KMS-11 (cell line): ENCODE measurements around the gene BMPR1A.

Experiments
- H2AFZ ChIP-seq: fragments of 200-600 bp; sonication (generic); 2 replicates; pipeline ENCODE4 v1.6.1; 2016; ENCODE audit warnings: antibody characterized with exemption, mixed run types, low read depth
- H3K27ac ChIP-seq: fragments of 200-600 bp; sonication (generic); 2 replicates; pipeline ENCODE4 v1.6.1; 2016; ENCODE audit warnings: mild to moderate bottlenecking, mixed run types
- H3K27me3 ChIP-seq: fragments of 200-600 bp; sonication (generic); 2 replicates; pipeline ENCODE4 v1.6.1; 2017; ENCODE audit warnings: mild to moderate bottlenecking, low read depth, mixed run types, moderate library complexity; ENCODE audit not compliant: insufficient read depth
- H3K36me3 ChIP-seq: fragments of 200-600 bp; sonication (generic); 2 replicates; pipeline ENCODE4 v1.6.1; 2017; ENCODE audit warnings: mild to moderate bottlenecking, mixed run types; ENCODE audit not compliant: insufficient read depth
- H3K4me1 ChIP-seq: fragments of 200-600 bp; sonication (generic); 2 replicates; pipeline ENCODE4 v1.6.1; 2016; ENCODE audit warnings: mild to moderate bottlenecking, low read depth, mixed run types; ENCODE audit not compliant: poor library complexity, severe bottlenecking
- H3K4me2 ChIP-seq: fragments of 200-600 bp; sonication (generic); 2 replicates; pipeline ENCODE4 v1.7.0; 2016; ENCODE audit warnings: mild to moderate bottlenecking, mixed run types
- H3K4me3 ChIP-seq: fragments of 200-600 bp; sonication (generic); IDR thresholded peaks from 2 replicates; pipeline ENCODE4 v1.6.1; 2017; ENCODE audit warnings: low read depth, low read length, mixed read lengths; ENCODE audit not compliant: insufficient read depth
- H3K79me2 ChIP-seq: fragments of 200-600 bp; sonication (generic); 2 replicates; pipeline ENCODE4 v1.6.1; 2016; ENCODE audit warnings: low read depth, mixed run types; ENCODE audit not compliant: insufficient read depth
- H3K9ac ChIP-seq: fragments of 200-600 bp; sonication (generic); 2 replicates; pipeline ENCODE4 v1.6.1; 2016; ENCODE audit warnings: mild to moderate bottlenecking, mixed run types
- H4K20me1 ChIP-seq: fragments of 200-600 bp; sonication (generic); 2 replicates; pipeline ENCODE4 v1.6.1; 2016; ENCODE audit warnings: mild to moderate bottlenecking, mixed run types; ENCODE audit not compliant: insufficient read depth
- TF ChIP-seq, protein P1 (sequence below): fragments of 200-600 bp; sonication (generic); conservative IDR thresholded peaks from 2 replicates; pipeline ENCODE4 v1.6.1; 2017; ENCODE audit warnings: low read depth, mild to moderate bottlenecking, antibody characterized with exemption, low read length, moderate library complexity, mixed read lengths

Gene BMPR1A

GRCh38 chr10:86747796-86748581 is 8.4 kb upstream of the BMPR1A start:
- Histone ChIP-seq H3K79me2 (no peaks in the 10 kb centered on the region), H3K4me3 (no peak overlapping the region), H2AFZ (no peak overlapping the region), H3K36me3 (no peaks in the 10 kb centered on the region), H3K9ac (no peak overlapping the region), H3K27ac (no peak overlapping the region), H3K4me2 (no peak overlapping the region), H3K4me1 (peaks cover 5% of the 10 kb centered on the region), H4K20me1 (no peaks in the 10 kb centered on the region), H3K27me3 (no peaks in the 10 kb centered on the region)
- TF ChIP-seq, protein P1, sequence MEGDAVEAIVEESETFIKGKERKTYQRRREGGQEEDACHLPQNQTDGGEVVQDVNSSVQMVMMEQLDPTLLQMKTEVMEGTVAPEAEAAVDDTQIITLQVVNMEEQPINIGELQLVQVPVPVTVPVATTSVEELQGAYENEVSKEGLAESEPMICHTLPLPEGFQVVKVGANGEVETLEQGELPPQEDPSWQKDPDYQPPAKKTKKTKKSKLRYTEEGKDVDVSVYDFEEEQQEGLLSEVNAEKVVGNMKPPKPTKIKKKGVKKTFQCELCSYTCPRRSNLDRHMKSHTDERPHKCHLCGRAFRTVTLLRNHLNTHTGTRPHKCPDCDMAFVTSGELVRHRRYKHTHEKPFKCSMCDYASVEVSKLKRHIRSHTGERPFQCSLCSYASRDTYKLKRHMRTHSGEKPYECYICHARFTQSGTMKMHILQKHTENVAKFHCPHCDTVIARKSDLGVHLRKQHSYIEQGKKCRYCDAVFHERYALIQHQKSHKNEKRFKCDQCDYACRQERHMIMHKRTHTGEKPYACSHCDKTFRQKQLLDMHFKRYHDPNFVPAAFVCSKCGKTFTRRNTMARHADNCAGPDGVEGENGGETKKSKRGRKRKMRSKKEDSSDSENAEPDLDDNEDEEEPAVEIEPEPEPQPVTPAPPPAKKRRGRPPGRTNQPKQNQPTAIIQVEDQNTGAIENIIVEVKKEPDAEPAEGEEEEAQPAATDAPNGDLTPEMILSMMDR, result no peak

DNA sequence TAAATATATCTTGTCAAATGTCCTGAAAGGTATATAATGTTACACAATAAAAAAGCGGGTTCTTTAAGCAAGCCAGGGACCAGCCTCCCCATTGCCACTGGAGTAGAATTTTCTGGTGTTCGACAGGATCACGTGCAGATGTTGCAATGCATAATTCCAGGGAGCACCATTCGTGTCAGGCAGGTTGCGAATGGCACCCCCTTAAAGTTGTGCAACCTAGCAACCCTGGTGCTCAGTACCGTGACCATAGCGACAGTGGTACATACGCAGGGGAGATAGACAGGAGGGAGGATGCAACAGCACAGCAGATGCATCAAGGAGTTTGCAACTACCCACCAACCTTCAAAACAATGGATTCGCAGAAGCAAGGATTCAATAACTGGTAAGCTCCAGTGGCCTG is 6.6 kb upstream of the BMPR1A start:
- no peaks in the 10 kb centered on the region for H3K27me3 ChIP-seq
- no peak overlapping the region for H3K4me3 ChIP-seq
- no peak overlapping the region for H2AFZ ChIP-seq
- TF ChIP-seq, protein P1, result no peak
- no peaks in the 10 kb centered on the region for H3K36me3 ChIP-seq
- H4K20me1 ChIP-seq, result no peaks in the 10 kb centered on the region
- H3K9ac ChIP-seq, result no peak overlapping the region
- peaks cover 12% of the 10 kb centered on the region for H3K4me1 ChIP-seq
- no peak overlapping the region for H3K4me2 ChIP-seq
- no peak overlapping the region for H3K27ac ChIP-seq
- H3K79me2 ChIP-seq, result no peaks in the 10 kb centered on the region

DNA sequence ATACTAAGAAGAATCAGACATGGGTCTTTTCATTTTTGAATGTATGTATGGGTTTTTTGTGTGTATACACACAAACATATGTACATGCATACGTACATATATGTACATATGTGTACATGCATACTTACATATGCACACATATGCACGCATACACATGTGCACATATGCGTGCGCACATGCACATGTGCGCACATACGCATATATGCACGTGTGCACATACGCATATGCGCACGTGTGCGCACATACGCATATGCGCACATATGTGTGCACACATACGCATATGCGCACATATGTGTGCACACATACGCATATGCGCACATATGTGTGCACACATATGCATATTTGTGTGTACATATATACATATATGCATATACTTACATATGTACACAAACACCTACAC is 4.9 kb upstream of the BMPR1A start:
- Histone ChIP-seq H3K36me3 (no peaks in the 10 kb centered on the region), H2AFZ (no peak overlapping the region), H3K4me1 (peaks cover 19% of the 10 kb centered on the region), H4K20me1 (no peaks in the 10 kb centered on the region), H3K4me3 (no peak overlapping the region), H3K4me2 (no peak overlapping the region), H3K27ac (no peak overlapping the region), H3K9ac (no peak overlapping the region), H3K79me2 (no peaks in the 10 kb centered on the region), H3K27me3 (no peaks in the 10 kb centered on the region)
- TF ChIP-seq, protein P1, result no peak

DNA sequence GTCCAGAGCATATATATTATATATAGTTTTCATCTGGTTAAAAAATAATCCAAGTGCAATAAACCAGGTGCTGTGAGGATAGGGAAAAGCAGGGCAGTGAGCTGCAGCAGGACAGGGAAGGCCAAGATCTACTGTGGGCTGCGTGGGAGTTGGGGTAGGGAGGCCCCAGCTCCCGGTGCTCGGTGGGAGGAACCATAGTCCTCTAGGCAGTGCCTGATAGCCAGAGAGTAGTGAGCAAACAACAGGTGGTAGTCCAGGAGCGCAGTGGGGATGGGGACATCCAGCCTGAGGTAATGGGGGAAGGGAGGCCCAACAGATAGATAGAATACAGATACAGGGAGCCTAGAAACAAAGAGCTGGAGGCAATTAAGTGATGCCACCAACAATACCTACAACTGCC is 4.1 kb upstream of the BMPR1A start:
- no peaks in the 10 kb centered on the region for H3K27me3 ChIP-seq
- H3K4me2 ChIP-seq, result no peak overlapping the region
- TF ChIP-seq, protein P1, result no peak
- H2AFZ ChIP-seq, result no peak overlapping the region
- H3K4me3 ChIP-seq, result no peak overlapping the region
- H3K79me2 ChIP-seq, result no peaks in the 10 kb centered on the region; the same call in 1 of the 2 replicates
- H4K20me1 ChIP-seq, result no peaks in the 10 kb centered on the region
- H3K36me3 ChIP-seq, result no peaks in the 10 kb centered on the region
- no peak overlapping the region for H3K27ac ChIP-seq
- H3K9ac ChIP-seq, result no peak overlapping the region
- H3K4me1 ChIP-seq, result peaks cover 19% of the 10 kb centered on the region
